HG03378 (cell line): Measurements from ENCODE around the gene MSMO1.
"Not testable (repeated sequence)": the region's sequence is repeated elsewhere in the genome, so short reads cannot be mapped to it uniquely, and the experiment has no call there.

ENCODE experiments used
- ATAC-seq: cut with Tn5 transposase; IDR thresholded peaks from one replicate; pipeline ENCODE4 v1.9.1; 2021; ENCODE audit warnings: mild to moderate bottlenecking, moderate library complexity; ENCODE audit not compliant: unreplicated experiment

MSMO1 gene

GRCh38 chr4:165327211-165328100, at the start of gene MSMO1:
MSMO1 (plus strand) TSS chr4:165327669; CDS start chr4:165333371, 5,702 bp downstream.
- peak; percentile 98 for ATAC-seq

GRCh38 chr4:165279531-165279930, 47.9 kb upstream of the MSMO1 start:
- ATAC-seq, result not testable (repeated sequence)

GRCh38 chr4:165284697-165285096, 42.8 kb upstream of the MSMO1 start:
- ATAC-seq, result not testable (repeated sequence)

- peak; percentile 72 for ATAC-seq
Measured at GRCh38 chr4:165286619-165287340, 40.7 kb upstream of the MSMO1 start.

GRCh38 chr4:165288226-165288625, 39.2 kb upstream of the MSMO1 start:
- peak; percentile 58 for ATAC-seq

- ATAC-seq, result peak; percentile 23
Measured at GRCh38 chr4:165288639-165289422, 38.6 kb upstream of the MSMO1 start.

- ATAC-seq, result no peak
Measured at GRCh38 chr4:165289423-165289785, 38.1 kb upstream of the MSMO1 start.

- ATAC-seq, result no peak
Measured at GRCh38 chr4:165293061-165293460, 34.4 kb upstream of the MSMO1 start.

- no peak for ATAC-seq
Measured at GRCh38 chr4:165293927-165294649, 33.4 kb upstream of the MSMO1 start.

GRCh38 chr4:165294907-165295306, 32.6 kb upstream of the MSMO1 start:
- peak; percentile 91 for ATAC-seq

GRCh38 chr4:165297626-165298025, 29.8 kb upstream of the MSMO1 start:
- ATAC-seq, result no peak

- ATAC-seq, result no peak
Measured at GRCh38 chr4:165299399-165300060, 27.9 kb upstream of the MSMO1 start.

- peak; percentile 85 for ATAC-seq
Measured at GRCh38 chr4:165301833-165302232, 25.6 kb upstream of the MSMO1 start.

- ATAC-seq, result no peak
Measured at GRCh38 chr4:165302658-165303057, 24.8 kb upstream of the MSMO1 start.

GRCh38 chr4:165308166-165308565, 19.3 kb upstream of the MSMO1 start:
- no peak for ATAC-seq

GRCh38 chr4:165308606-165309005, 18.9 kb upstream of the MSMO1 start:
- no peak for ATAC-seq

- no peak for ATAC-seq
Measured at GRCh38 chr4:165309456-165309855, 18.0 kb upstream of the MSMO1 start.

- ATAC-seq, result no peak
Measured at GRCh38 chr4:165312506-165312905, 15.0 kb upstream of the MSMO1 start.

- ATAC-seq, result no peak
Measured at GRCh38 chr4:165319030-165319429, 8.4 kb upstream of the MSMO1 start.

GRCh38 chr4:165319509-165319908, 8.0 kb upstream of the MSMO1 start:
- no peak for ATAC-seq
